HTR-8/SVneo (cell line): ENCODE results near the gene LHPP.
"Not testable (repeated sequence)": the region's sequence is repeated elsewhere in the genome, so short reads cannot be mapped to it uniquely, and the experiment has no call there.

Experiments used
- DNase-seq: peaks from one replicate; pipeline ENCODE4 v3.0.0; 2011; ENCODE audit warnings: low spot score, mixed read lengths; ENCODE audit not compliant: insufficient read length
- FAIRE-seq: peaks from 2 replicates; lab custom pipeline; 2011; peaks lifted over from hg19 to GRCh38; lab: Jason Lieb, UNC

LHPP gene

DNA sequence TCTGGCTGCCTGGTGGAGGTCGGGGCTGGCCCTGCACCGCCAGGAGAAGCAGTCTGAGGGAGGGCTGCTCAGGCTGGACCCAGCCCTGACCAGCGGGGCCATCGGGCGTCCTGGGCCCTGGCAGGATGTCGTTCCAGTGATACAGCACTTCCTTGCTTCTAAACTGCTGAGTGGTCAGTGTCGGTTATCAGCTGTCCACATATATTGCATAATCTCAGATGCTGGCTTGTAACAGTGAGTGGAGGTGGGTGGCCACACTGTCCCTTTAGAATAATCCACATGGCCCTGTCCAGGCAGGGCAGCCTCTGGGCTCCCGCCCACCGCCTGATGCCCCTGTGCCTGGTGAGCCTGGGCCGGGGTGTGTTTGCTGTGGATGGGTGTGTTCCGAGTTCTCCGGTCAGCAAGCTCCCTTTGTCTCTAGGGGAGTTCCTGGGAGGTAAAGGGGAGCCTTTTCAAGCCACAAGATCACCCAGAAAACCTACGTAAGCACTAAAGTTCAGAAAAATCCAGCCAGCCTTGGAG, 86.1 kb downstream of the LHPP start:
- FAIRE-seq (no peak), DNase-seq (no peak)

DNA sequence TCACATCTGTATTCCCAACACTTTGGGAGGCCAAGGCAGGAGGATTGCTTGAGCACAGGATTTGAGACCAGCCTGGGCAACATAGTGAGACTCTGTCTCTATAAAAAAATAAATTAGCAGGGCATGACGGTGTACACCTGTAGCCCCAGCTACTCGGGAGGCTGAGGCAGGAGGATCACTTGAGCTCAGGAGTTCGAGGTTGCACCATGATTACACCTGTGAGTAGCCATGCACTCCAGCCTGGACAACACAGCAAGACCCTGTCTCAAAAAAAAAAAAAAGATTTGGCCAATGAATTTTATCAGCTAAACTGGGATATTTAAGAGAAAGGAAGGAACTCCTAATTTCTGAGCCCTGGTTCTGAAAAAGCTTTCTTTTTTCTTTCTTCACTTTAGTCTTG, 87.5 kb downstream of the LHPP start:
- FAIRE-seq, DNase-seq: not testable (repeated sequence)

DNA sequence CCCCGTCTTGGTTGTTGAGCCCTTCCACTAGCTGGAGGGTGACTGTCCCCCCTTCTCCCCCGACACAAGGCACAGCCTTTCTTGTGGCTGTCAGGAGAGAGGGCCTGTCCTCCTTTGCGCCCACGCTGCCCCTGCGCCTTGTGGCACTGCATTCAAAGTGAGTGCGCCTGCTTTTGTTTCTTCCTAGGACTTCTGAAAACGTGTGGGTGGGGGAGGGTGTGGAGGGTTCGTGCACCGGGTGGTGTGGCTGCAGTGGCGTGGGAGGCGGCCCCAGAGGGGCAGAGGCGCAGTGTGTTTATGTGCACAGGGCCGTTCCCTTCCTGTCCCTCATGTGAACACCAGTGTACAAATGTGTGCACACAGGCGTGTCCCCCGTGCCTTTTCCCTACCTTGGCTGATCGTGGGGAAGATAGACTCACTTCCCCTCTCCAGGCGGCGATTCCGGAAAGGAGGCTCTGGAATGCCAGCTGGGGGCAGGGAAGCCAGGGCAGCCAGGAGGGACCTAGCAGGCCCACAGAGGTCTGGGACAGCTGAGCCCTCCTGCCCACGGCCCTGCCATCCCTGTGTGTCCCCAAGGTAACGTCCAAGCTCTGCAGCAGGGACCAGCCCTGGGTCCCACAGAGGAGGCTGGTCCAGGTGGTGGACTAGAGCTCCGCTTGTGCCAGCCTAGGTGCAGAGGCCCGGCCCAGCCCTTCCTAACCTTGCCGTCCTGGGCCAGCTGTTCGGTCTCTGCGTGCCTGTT, 88.8 kb downstream of the LHPP start:
- no peak for FAIRE-seq
- DNase-seq, result no peak

DNA sequence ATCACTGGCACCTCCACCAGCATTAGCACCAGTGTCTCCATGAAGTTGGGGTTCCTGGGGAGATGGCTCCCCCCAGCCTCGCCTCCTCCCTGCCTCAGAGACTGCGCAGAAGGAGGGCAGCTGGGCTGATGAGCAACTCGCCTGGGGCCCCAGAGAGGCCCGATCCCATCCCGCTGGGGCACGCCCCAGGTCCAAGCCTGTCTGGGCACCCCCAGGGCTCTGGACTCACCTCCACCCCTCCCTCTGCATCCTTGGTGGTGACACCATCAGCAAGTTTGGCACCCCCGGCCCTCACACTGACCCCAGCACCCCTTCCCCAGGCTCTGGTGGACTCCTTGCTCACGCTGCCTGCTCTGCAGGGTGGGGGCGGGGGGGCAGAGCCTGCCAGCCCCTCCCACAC, 89.5 kb downstream of the LHPP start:
- no peak for FAIRE-seq

DNA sequence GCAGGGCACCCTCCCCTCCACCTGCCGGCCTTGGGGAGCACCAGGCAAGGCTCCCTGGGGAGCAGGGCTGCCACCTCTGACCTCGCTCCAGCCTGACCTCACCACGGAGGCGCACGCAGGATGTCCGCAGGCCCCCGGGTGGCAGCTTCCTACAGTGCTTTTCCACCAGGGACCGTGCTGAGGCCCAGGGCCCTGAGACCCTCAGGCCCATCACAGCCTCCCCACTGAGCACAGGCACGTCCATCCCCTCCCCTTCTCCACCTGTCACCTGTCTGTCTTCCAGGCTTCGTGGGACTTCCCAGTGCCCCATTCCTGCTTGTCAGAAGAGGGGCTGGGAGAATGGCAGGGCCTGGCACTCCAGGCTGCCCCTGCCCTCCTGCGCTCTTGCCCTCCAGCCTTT, 90.1 kb downstream of the LHPP start:
- DNase-seq (no peak), FAIRE-seq (no peak)

More for the DNA sequence above, 89.5 kb downstream of the LHPP start:
- no peak for DNase-seq

DNA sequence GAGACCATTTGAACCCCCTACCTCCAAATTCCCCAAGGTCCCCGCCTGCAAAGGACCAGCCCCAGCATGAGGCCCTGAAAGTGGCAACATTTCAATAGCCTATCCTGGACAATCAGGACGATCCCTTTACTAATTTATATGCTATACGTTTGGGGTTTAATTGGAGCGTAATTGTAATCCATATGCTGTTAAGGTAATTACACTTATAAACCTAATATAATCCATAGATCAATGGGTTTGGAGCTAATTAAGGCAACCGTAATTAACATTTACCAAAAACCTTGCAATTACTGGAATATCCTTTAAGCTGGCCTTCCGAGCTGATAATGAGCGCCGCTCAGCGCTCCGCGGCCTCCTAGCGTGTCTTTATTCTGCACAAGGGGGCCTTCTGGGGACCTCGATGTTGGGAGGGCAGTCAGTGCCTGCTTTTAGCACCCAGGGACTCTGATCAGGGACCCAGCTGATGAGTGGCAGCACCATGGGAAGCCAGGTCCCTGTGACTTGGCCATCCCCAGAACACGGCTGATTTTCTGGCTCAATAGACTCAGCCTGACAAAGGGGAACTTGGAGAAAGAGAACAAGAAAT, 91.2 kb downstream of the LHPP start:
- FAIRE-seq (no peak), DNase-seq (no peak)

DNA sequence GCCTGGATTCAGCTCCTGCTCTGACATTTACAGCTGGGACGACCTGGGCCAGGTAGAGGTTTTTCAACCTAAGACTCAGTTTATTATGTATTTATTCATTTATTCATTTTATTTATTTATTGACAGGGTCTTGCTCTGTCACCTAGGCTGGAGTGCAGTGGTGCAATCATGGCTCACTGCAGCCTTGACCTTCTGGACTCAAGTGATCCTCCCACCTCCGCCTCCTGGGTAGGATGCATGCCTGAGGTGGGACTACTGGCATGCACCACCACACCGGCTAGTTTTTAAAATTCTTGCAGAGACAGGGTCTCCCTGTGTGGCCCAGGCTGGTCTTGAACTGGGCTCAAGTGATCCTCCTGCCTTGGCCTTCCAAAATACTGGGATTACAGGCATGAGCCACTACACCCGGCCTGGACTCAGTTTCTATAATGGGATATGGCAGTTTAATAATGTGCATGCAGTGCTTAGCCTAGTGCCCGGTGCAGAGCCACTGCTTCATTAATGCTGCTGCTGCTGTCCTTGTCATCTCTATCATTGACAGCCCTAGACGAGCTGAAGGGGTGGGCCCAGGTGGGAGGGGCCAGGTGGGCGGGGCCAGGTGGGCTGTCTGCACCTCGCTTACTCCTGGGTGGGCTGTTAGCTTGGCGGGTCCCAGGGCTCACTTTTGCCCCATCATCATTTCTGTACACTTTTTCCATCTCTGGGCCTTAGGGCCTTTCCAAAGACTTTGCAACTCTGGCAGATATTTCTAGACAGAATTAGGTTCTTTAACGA, 92.6 kb downstream of the LHPP start:
- FAIRE-seq (no peak), DNase-seq (no peak)

DNA sequence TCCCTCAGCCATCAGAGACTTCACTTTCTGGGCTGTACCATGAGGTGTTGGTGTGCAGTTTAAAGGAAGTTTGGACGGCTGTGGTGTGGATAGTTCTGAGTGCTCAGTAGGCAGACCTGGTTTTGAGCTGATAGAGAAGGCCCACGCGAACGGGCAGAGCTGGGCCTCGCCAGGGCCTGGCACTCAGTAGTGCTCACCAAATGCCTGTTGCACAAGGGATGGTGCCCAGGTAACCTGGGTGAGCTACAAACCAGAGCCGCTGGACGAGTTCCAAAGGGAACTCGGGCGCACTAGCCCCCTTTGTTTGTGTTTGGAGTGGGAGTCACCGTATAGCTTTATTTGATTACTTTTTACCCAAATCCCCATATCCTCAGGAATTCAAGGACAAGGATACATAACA, 95.5 kb downstream of the LHPP start:
- no peak for FAIRE-seq
- no peak for DNase-seq

DNA sequence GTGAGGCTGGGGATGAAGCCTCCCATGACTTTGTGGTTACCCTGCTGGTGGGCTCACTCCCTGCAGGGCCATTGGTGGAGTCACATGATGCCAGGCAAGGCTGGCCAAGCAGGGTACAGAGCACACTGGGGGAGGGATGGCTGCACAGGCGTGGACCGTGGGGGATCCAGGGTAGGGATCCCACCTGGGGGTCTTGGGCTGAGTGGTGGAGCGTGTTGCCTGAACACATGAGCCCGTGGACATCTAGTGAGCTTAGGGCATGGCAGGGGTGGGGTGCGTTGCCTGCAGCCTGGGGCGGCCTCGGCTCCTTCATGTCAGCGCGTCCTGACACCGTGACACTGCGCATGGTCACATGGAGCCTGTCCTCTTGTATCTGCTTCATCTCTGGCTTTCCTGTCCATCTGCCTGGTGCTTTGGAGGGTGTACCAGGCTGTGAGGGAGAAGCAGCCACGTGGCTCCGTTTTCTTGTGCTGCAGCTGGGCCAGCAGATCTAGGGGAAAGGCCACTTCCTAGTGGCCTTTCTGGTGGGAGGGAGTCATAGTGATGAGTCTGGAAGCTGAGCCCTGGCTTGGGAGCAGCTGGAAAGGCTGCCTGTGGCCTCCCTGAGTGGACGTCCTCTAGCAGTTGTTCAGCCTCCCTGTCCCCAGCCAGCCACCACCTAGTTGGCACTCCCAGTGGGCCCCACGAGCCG, 96.2 kb downstream of the LHPP start:
- FAIRE-seq (no peak), DNase-seq (no peak)

DNA sequence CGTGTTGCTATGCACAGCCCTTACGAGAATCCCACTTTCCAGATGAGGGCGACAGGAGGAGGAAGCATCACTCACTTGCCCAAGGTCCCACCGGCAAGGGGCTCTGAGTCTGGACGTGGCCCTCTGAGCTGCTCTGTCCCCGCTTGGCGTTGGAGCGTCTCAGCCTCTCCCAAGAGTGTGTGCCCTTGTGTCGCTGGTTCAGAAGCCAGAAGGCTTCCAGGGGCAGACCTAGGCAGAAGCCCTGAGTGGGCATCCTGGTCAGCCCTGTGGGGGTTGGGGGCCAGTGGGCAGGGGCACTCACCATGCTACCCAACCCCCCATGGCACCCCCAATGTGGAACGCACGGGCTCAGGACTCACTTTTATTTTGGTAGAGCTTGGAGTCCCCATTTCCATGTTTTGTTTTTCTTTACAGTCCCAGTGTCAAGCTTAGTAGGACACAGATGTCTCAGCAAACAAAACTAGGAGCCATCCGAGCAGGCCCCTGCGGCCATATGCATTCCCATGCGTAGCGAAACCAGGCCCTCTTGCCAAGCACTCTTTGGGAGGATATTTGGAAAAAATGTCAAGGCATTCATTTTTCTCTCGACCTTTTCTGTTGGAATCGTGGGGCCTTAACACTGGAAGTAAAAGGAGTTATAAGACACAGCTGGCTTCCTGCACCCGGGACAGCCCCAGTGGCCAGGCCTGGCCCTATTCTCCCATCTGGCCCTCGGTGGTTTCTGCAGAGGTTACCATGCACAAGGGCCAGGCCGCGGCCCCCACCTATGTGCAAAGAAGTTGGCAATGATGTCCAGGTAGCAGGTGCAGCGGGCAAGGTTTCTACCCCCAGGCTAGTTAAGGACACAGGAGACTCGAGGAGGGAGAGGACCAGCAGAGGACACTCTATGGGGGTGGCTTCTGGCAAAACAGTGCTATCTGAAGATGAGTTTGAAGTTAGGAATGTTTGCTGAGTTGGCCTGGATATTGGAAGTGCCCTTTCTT, 97.0 kb downstream of the LHPP start:
- no peak for DNase-seq
- FAIRE-seq, result no peak

DNA sequence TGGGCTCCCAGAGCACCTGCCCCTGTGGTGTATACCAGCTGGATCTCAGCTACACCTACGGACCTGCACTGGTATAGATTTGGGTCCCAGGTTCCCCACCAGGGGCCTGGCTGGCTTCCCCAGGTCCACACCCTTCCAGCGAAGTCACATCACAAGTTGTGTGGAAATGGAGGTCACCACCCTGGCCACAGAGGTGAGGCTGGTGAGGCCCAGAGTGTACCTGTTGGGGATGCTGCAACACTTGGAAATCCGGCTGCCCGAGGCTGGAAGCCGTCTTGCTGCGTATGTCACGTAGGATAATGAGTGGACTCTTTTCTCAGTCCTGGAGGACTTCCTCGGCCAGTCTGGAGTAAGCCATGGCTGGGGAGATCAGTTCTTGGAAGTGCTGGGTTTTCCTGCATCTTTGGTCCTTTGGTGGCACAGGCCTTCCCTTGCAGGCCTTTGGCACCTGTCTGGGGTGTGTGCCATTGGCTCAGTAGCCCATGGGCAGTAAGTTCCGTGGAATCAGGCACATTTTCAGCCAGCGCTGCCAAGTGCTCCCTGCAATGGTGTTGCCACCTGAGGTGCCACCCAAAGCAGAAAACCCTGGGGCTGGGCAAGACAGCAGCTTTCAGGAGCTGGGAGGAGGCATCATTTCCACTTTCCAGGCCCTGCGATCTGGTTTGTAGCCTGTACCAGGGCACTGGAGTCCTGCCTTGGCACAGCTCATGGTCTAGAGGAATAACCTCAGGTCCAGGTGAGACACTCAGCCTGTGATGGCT, 97.9 kb downstream of the LHPP start:
- DNase-seq (no peak), FAIRE-seq (no peak)

DNA sequence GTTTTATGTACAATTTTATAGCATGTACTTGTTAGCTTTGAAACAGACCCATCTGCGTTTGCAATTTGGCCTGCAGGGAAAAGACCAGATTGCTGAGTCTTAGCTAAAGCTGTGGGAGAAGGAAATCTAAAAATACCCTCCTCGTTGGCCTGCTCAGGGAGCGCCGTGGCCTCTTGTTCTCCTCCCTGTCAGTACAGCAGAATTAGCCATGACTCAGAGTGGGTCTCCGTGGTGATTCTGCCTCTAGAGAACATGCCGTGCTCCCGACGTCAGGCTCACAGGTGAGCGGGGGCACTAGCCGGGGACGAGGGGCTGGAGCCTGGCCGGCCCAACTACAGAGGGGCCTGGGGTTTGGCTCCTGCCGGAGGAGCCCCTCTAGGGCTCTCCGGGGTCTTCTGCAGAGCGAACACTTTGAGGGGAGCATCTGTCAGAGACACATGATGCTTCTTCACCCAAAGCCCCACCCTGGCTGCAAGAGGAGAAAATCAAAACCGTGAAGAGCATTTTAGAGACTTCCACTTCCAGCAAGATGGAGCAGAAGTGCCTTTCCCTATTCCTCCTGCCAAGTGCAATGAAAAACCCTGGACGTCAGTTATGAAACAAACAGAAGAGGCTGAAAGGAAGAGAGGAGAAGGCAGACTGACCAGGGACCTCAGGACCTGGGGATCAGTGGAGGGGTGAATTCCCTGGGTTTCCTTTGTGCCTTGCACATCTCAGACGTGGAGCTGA, 98.9 kb downstream of the LHPP start:
- DNase-seq, result no peak

DNA sequence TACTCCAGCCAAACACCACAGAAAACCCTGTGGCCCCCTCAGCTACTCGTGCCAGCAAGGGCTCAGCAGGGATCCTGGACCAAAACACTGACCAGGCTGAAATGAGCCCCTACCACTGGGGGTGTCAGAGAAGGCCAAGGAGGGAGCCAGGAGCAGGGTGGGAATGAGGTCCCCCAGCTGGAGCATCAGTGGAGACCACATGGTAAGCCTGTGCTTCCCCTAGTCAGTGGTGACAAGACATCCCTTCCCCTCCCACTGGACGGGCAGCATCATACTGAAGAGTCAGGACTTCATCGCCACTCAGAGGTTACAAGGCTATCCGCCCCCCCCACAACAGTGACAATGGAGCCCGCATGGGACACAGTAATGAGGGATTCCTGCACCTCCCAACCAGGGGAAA, 99.6 kb downstream of the LHPP start:
- DNase-seq (no peak), FAIRE-seq (no peak)

More for the DNA sequence above, 98.9 kb downstream of the LHPP start:
- no peak for FAIRE-seq

DNA sequence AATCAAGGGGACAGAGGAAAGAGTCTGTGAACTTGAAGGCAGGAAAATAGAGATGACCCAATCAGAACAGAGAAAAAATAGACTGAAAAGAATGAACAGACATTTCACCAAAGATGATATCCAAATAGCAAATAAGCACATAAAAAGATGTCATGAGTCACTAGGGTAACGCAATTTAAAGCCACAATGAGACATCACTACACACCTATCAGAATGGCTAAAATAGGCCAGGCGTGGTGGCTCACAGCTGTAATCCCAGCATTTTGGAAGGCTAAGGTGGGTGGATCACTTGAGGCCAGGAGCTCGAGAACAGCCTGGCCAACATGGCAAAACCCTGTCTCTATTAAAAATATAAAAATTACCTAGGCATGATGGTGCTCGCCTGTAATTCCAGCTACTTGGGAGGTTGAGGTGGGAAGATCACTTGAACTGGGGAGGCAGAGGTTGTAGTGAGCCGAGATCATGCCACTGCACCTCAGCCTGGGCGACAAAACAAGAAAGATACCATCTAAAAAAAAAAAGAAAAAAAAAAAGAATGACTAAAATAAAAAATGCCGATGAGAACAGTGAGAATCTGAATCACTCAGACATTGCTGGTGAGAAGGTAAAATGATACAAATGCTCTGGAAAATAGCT, 100.9 kb downstream of the LHPP start:
- DNase-seq, result no peak
- FAIRE-seq, result no peak

DNA sequence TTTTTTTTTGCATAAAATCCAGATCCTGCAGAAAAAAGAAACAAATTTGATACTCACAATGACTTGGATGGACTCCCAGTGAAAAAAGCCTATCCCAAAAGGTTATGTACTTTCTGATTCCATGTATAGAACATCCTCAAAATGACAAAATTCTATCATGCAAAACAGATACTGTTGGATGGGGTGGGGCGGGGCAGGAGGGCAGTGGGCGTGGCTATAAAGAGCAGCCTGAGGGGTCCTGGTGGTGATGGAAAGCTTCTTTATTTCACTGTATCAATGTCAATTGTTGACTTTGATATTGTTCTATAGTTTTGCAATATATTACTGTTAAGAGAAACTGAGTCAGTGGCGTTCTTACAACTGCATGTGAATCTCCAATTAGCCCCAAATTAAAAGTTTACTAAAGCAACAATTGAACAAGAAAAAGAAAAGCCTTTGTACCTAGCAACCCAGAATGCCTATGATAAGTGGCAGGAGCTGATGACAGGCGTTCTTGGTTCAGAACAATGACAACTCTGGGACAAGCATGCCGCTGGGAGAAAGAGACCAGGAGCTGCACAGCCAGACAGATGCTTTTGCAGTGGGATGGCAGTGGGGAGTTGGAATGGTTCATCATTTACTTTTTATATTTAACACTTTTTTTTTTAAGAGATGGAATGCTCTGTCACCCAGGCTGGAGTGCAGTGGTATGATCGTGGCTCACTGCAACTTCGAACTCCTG, 101.9 kb downstream of the LHPP start:
- DNase-seq, result no peak
- no peak for FAIRE-seq

DNA sequence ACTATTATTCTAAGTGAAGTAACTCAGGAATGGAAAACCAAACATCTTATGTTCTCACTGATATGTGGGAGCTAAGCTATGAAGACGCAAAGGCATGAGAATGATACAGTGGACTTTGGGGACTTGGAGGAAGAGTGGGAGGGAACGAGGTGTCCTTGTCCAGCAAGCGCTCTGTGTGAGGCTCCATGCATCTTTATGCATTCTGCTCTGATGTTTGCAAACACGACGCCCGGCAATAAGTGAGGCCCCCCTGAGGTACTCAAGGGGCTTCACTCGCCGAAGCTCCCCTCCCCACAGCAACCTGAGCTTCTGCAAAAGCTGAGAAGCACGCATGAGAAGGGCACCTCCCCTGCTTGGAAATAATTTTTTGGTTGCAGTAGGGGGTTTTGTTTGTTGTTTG, 103.3 kb downstream of the LHPP start:
- no peak for FAIRE-seq
- DNase-seq, result no peak
